ENCODE data around the gene KCNQ1OT1. TPM values are rescaled to one million over a fixed set of nuclear protein-coding genes. Genes with fewer than 3 reads are reported as not detected.

Gene KCNQ1OT1
- total RNA-seq, 1 experiment from 2014 or later: 1.2 TPM

DNA sequence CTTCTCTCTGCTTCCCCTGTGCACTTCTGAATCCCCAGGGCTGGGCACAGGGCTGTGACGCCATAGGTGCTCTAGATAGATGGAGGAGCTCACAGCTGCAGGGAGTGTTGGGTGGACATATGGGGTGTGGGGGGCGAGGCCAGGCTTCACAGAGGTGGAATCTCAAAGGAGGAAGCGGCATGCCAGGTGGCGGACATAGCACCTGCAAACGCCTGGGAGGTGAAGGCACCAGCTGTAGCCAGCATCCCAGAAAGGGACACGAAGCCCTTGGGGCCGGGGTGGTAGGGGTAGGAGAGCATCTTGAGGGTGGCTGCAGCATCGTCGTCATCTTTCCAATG, 14.6 kb upstream of the KCNQ1OT1 start:
- H3K14ac ChIP-seq (ENCODE audit: insufficient read depth, low read length): no peak overlapping the region
- no peak overlapping the region for H3K18ac ChIP-seq (ENCODE audit: insufficient read length, low read depth, low read length)
- H2BK12ac ChIP-seq (ENCODE audit: insufficient read length, low read depth, low read length): no peak overlapping the region
- no peak overlapping the region for H3K56ac ChIP-seq (ENCODE audit: insufficient read length, low read depth, low read length)
- no CpG with 5 or more reads among the region's 9 CpGs for WGBS (ENCODE audit: extremely low coverage, insufficient read length, low lambda C conversion rate)
- H4K91ac ChIP-seq (ENCODE audit: insufficient read length, low read depth, low read length): no peak overlapping the region
- H3K23ac ChIP-seq (ENCODE audit: insufficient read length, low read depth, low read length): no peak overlapping the region
- Mint-ChIP-seq H3K9me3 (peaks cover 18% of the 10 kb centered on the region in 2 experiments), H3K27me3 (ENCODE audit: low read depth) (peaks cover 100% of the 10 kb centered on the region), H3K27ac (no peak overlapping the region), H3K36me3 (ENCODE audit: insufficient read depth in 1 of 3, low read depth in 3 of 3) (peaks cover 2 to 19% (median 3%) of the 10 kb centered on the region in 3 experiments; a peak in 4 of 7 replicates), H3K4me3 (no peak overlapping the region; a peak in 1 of 5 replicates), H3K4me1 (peaks cover 16 to 19% of the 10 kb centered on the region in 2 experiments)
- H4K20me1 ChIP-seq (ENCODE audit: control insufficient read depth, insufficient read depth, insufficient read length): no peaks in the 10 kb centered on the region
- no peak overlapping the region for H2AK5ac ChIP-seq (ENCODE audit: insufficient read length, low read length)
- no peak overlapping the region for H4K5ac ChIP-seq (ENCODE audit: insufficient read length, low read depth, low read length)
- no peaks in the 10 kb centered on the region for H3K79me2 ChIP-seq (ENCODE audit: insufficient read depth, low read length)
- H3K27me3 ChIP-seq (ENCODE audit: insufficient read depth, low read length): peaks cover 9% of the 10 kb centered on the region; the same call in 1 of the 2 replicates
- no peak overlapping the region for H3K4ac ChIP-seq (ENCODE audit: low read depth, low read length)
- no peaks in the 10 kb centered on the region for H3K23me2 ChIP-seq (ENCODE audit: insufficient read length, low read depth, low read length, poor library complexity, severe bottlenecking)
- H3K9me3 ChIP-seq (ENCODE audit: control insufficient read depth, low read depth, low read length): no peaks in the 10 kb centered on the region
- no peak overlapping the region for H4K8ac ChIP-seq (replicated peaks; ENCODE audit: insufficient read length, low read depth, low read length)
- H2BK120ac ChIP-seq (ENCODE audit: low read depth, low read length, poor library complexity, severe bottlenecking): no peak overlapping the region
- peaks cover 5% of the 10 kb centered on the region; the same call in 1 of the 2 replicates for H3K4me1 ChIP-seq (ENCODE audit: insufficient read depth, low read length)
- H2BK5ac ChIP-seq (ENCODE audit: insufficient read length, low read length): no peak overlapping the region
- H2BK20ac ChIP-seq (ENCODE audit: low read depth, low read length, poor library complexity, severe bottlenecking): no peak overlapping the region
- no peak overlapping the region for H3T11ph ChIP-seq (ENCODE audit: low read length)
- H2BK15ac ChIP-seq (ENCODE audit: low read depth, low read length): no peak overlapping the region
- no peak for DNase-seq
- no peaks in the 10 kb centered on the region for H3K79me1 ChIP-seq (ENCODE audit: insufficient read depth, low read depth, low read length, poor library complexity, severe bottlenecking)
- no peak overlapping the region for H3K27ac ChIP-seq (ENCODE audit: insufficient read length, low read depth, low read length)
- no peak overlapping the region for H3K4me2 ChIP-seq (ENCODE audit: insufficient read depth, insufficient read length, low read length)
- H3K9ac ChIP-seq (ENCODE audit: extremely low read depth, insufficient read length, low read length): no peak overlapping the region
- TF ChIP-seq, protein P1, sequence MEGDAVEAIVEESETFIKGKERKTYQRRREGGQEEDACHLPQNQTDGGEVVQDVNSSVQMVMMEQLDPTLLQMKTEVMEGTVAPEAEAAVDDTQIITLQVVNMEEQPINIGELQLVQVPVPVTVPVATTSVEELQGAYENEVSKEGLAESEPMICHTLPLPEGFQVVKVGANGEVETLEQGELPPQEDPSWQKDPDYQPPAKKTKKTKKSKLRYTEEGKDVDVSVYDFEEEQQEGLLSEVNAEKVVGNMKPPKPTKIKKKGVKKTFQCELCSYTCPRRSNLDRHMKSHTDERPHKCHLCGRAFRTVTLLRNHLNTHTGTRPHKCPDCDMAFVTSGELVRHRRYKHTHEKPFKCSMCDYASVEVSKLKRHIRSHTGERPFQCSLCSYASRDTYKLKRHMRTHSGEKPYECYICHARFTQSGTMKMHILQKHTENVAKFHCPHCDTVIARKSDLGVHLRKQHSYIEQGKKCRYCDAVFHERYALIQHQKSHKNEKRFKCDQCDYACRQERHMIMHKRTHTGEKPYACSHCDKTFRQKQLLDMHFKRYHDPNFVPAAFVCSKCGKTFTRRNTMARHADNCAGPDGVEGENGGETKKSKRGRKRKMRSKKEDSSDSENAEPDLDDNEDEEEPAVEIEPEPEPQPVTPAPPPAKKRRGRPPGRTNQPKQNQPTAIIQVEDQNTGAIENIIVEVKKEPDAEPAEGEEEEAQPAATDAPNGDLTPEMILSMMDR (conservative IDR thresholded peaks at IDR 0.05): no peak
- H2AFZ ChIP-seq (ENCODE audit: low read length): no peak overlapping the region
